Right lung (tissue), 10 donors: ENCODE results near the gene ZFP14. TPM values are rescaled to one million over a fixed set of nuclear protein-coding genes. Genes with fewer than 3 reads are reported as not detected.
A peak's percentile ranks its signal among the peaks of the same experiment; 100 is the strongest.

Experiments used
- DNase-seq, 2 donors: peaks; one replicate each; pipeline ENCODE4 v3.0.0-alpha.2; 2013
- long read RNA-seq, 8 donors: transcript quantifications; one replicate each; lab custom pipeline, GENCODE V29; 2026
- polyA plus RNA-seq, 5 donors: library from polyadenylated mRNA; unstranded; fragments of 120-200 nt; gene quantifications; one replicate each; pipeline versions ENCODE4 v1.2.1 to v1.2.3, GENCODE V29; 2013; ENCODE audit warnings: inconsistent platforms in 1 of 5, low replicate concordance in 1 of 5; ENCODE audit not compliant: insufficient read length in 5 of 5, insufficient read depth in 1 of 5

The ZFP14 gene
- polyA plus RNA-seq = 10 to 100 TPM in 4 of 5 donors, 1 to 10 TPM in 1; 8.1 to 16.2 (median 12.8) TPM
- long read RNA-seq, donor 1, full-length matches to known transcripts = 3 of 3 reads
- long read RNA-seq, donor 1, partial matches to known transcripts = 0 of 3 reads
- long read RNA-seq, donor 1, other reads (novel, unspliced or antisense) = 0 of 3 reads
- long read RNA-seq, donor 2 = 0 reads
- long read RNA-seq, donor 3, full-length matches to known transcripts = 1 of 1 reads
- long read RNA-seq, donor 3, partial matches to known transcripts = 0 of 1 reads
- long read RNA-seq, donor 3, other reads (novel, unspliced or antisense) = 0 of 1 reads
- long read RNA-seq, donor 4, full-length matches to known transcripts = 1 of 1 reads
- long read RNA-seq, donor 4, partial matches to known transcripts = 0 of 1 reads
- long read RNA-seq, donor 4, other reads (novel, unspliced or antisense) = 0 of 1 reads
- long read RNA-seq, donor 5, full-length matches to known transcripts = 3 of 3 reads
- long read RNA-seq, donor 5, partial matches to known transcripts = 0 of 3 reads
- long read RNA-seq, donor 5, other reads (novel, unspliced or antisense) = 0 of 3 reads
- long read RNA-seq, donor 6 = 0 reads
- long read RNA-seq, donor 7, full-length matches to known transcripts = 1 of 1 reads
- long read RNA-seq, donor 7, partial matches to known transcripts = 0 of 1 reads
- long read RNA-seq, donor 7, other reads (novel, unspliced or antisense) = 0 of 1 reads
- long read RNA-seq, donor 8, full-length matches to known transcripts = 1 of 1 reads
- long read RNA-seq, donor 8, partial matches to known transcripts = 0 of 1 reads
- long read RNA-seq, donor 8, other reads (novel, unspliced or antisense) = 0 of 1 reads

GRCh38 chr19:36378625-36379509 lies at the start of gene ZFP14:
ZFP14 (minus strand) TSS chr19:36379201; CDS start chr19:36367892, 11,309 bp downstream.
- peak; percentile 92 to 93 for DNase-seq

GRCh38 chr19:36423925-36424324 lies 44.9 kb upstream of the ZFP14 start:
- no peak for DNase-seq

GRCh38 chr19:36421749-36422481 lies 42.9 kb upstream of the ZFP14 start:
- DNase-seq = no peak

GRCh38 chr19:36420961-36421748 lies 42.2 kb upstream of the ZFP14 start:
- peak; percentile 23 to 56 for DNase-seq

GRCh38 chr19:36418287-36419001 lies 39.4 kb upstream of the ZFP14 start, which contains the start of gene ZFP82:
ZFP82 (minus strand) TSS chr19:36418644; CDS start chr19:36409789, 8,855 bp downstream.
- peak; percentile 85 to 91 for DNase-seq

GRCh38 chr19:36417752-36418286 lies 38.8 kb upstream of the ZFP14 start:
- DNase-seq = no peak

GRCh38 chr19:36409841-36410240 lies 30.8 kb upstream of the ZFP14 start:
- DNase-seq = no peak

GRCh38 chr19:36408101-36408500 lies 29.1 kb upstream of the ZFP14 start:
- DNase-seq = no peak

GRCh38 chr19:36404498-36404897 lies 25.5 kb upstream of the ZFP14 start:
- no peak for DNase-seq

- no peak for DNase-seq
Measured at GRCh38 chr19:36401475-36401874, 22.5 kb upstream of the ZFP14 start.

GRCh38 chr19:36398571-36398970 lies 19.6 kb upstream of the ZFP14 start:
- no peak for DNase-seq

- no peak for DNase-seq
Measured at GRCh38 chr19:36392916-36393673, 14.1 kb upstream of the ZFP14 start.

GRCh38 chr19:36379510-36379819 lies 464 bp upstream of the ZFP14 start:
- no peak for DNase-seq

- DNase-seq = no peak
Measured at GRCh38 chr19:36377541-36378178, 1.3 kb downstream of the ZFP14 start.

- DNase-seq = no peak
Measured at GRCh38 chr19:36373638-36374156, 5.3 kb downstream of the ZFP14 start.

GRCh38 chr19:36371886-36372285 lies 7.1 kb downstream of the ZFP14 start:
- no peak for DNase-seq

- DNase-seq = no peak
Measured at GRCh38 chr19:36363845-36364244, 15.2 kb downstream of the ZFP14 start.
